ENCODE data around the gene MEDAG. TPM values are rescaled to one million over a fixed set of nuclear protein-coding genes. Genes with fewer than 3 reads are reported as not detected.

The MEDAG gene
- total RNA-seq, 1 experiment from 2014 or later = not detected

DNA sequence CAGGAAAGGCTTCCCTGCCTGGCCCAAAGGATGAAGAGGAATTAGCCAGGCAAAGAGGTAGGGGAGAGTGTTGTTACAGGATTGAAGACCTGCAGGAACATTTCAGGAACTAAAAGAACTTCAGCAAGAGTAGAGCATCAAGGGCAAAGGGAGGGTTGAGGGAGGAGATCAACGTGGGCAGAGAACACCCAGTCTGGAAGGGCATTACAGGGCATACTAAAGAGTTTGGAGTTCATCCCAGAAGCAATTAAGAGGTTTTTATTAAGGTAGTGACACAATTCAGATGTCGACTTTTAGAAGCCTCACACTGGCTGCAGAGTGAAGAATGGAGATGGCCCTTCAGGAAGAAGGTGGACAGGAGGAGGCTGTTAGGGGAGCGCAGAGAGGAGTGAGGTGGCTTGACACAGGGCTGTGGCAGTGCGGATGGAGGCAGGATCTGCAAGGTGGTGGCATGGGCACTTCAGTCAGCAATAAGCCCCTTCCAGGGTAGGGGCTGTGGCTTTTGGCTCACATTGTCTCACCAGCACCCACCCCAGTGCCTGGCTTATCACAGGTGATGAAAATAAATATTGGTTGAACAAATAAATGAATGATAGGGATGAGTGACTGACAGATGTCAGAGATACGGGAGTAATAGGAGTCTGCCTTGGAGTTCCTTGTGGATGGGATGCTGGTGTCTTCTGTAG is 51.3 kb downstream of the MEDAG start:
- Histone ChIP-seq H3K36me3 (ENCODE audit: insufficient read depth, low read length, poor library complexity, severe bottlenecking) (no peaks in the 10 kb centered on the region), H3K27ac (ENCODE audit: low read depth, low read length, poor library complexity, severe bottlenecking) (no peak overlapping the region), H3K4me3 (ENCODE audit: low read depth, low read length, poor library complexity, severe bottlenecking) (no peak overlapping the region), H3K27me3 (replicated peaks; ENCODE audit: insufficient read depth, low read depth, low read length, poor library complexity) (peaks cover 9% of the 10 kb centered on the region), H3K4me1 (ENCODE audit: insufficient read depth, low read length, poor library complexity, severe bottlenecking) (no peaks in the 10 kb centered on the region), H3K9me3 (ENCODE audit: low read depth, low read length, poor library complexity, severe bottlenecking) (peaks cover 3% of the 10 kb centered on the region)
- TF ChIP-seq EZH2 (IDR thresholded peaks at IDR 0.05; ENCODE audit: borderline replicate concordance, low read depth, low read length, poor library complexity, severe bottlenecking) = no peak
- TF ChIP-seq, protein P1, sequence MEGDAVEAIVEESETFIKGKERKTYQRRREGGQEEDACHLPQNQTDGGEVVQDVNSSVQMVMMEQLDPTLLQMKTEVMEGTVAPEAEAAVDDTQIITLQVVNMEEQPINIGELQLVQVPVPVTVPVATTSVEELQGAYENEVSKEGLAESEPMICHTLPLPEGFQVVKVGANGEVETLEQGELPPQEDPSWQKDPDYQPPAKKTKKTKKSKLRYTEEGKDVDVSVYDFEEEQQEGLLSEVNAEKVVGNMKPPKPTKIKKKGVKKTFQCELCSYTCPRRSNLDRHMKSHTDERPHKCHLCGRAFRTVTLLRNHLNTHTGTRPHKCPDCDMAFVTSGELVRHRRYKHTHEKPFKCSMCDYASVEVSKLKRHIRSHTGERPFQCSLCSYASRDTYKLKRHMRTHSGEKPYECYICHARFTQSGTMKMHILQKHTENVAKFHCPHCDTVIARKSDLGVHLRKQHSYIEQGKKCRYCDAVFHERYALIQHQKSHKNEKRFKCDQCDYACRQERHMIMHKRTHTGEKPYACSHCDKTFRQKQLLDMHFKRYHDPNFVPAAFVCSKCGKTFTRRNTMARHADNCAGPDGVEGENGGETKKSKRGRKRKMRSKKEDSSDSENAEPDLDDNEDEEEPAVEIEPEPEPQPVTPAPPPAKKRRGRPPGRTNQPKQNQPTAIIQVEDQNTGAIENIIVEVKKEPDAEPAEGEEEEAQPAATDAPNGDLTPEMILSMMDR (conservative IDR thresholded peaks at IDR 0.05; ENCODE audit: low read depth, low read length) = no peak
- DNase-seq (ENCODE audit: low spot score) = no peak
- intact Hi-C loops (cut with micrococcal nuclease; ENCODE audit: unreplicated experiment) = no loop called here
- BruUV-seq (replicated peaks) = no TSS peak
- CTCF ChIA-PET = no interaction called here
- POLR2A ChIA-PET (ENCODE audit: low non-redundant PET) = no interaction called here

DNA sequence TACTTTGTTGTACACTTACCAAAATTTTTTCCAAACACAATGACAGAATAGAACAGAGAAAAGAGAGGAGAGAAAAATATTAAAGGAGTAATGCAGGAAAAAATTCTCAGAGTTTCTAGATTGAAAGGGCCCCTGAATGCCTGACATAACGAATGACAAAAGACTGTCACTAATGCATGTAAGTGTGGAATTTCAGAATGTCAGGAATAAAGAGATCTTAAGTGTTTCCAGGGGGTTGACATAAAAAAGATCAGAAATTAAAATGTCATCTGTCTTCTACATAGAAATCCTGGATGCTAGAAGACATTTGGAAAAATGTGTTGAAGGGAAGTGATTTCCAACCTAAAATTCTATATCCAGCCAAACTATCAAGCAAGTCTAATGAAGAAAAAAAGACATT is 53.6 kb downstream of the MEDAG start:
- no peak for DNase-seq (ENCODE audit: low spot score)
- TF ChIP-seq, protein P1 (conservative IDR thresholded peaks at IDR 0.05; ENCODE audit: low read depth, low read length) = no peak
- no peak for TF ChIP-seq EZH2 (IDR thresholded peaks at IDR 0.05; ENCODE audit: borderline replicate concordance, low read depth, low read length, poor library complexity, severe bottlenecking)
- Histone ChIP-seq H3K4me1 (ENCODE audit: insufficient read depth, low read length, poor library complexity, severe bottlenecking) (no peaks in the 10 kb centered on the region), H3K36me3 (ENCODE audit: insufficient read depth, low read length, poor library complexity, severe bottlenecking) (no peaks in the 10 kb centered on the region), H3K27me3 (replicated peaks; ENCODE audit: insufficient read depth, low read depth, low read length, poor library complexity) (no peaks in the 10 kb centered on the region), H3K4me3 (ENCODE audit: low read depth, low read length, poor library complexity, severe bottlenecking) (no peak overlapping the region), H3K27ac (ENCODE audit: low read depth, low read length, poor library complexity, severe bottlenecking) (no peak overlapping the region), H3K9me3 (ENCODE audit: low read depth, low read length, poor library complexity, severe bottlenecking) (peaks cover 3% of the 10 kb centered on the region)
- intact Hi-C loops (cut with micrococcal nuclease; ENCODE audit: unreplicated experiment) = no loop called here
- POLR2A ChIA-PET (ENCODE audit: low non-redundant PET) = no interaction called here
- CTCF ChIA-PET = no interaction called here
- no TSS peak for BruUV-seq (replicated peaks)

DNA sequence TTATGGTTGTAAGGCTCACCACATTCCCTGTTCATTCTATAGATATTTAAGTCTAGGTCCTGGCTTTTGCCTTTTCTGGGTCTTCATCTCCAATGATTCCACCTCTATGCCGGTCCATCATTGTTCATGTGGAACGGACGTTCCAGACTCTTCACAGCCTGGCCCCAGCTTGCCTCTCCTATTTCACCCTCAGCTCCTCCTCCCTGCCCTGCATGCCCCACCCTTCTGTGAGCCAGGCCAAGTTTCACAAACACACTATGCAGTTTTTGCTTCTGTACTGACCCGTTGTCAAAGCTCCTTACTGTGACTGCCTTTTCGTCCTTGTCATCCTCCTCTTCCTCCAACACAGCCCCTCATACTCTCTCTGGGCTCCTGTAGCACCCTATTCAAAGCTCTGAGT is 57.7 kb downstream of the MEDAG start:
- no peaks in the 10 kb centered on the region for H3K4me1 ChIP-seq (ENCODE audit: insufficient read depth, low read length, poor library complexity, severe bottlenecking)
- POLR2A ChIA-PET (ENCODE audit: low non-redundant PET) = no interaction called here
- H3K27ac ChIP-seq (ENCODE audit: low read depth, low read length, poor library complexity, severe bottlenecking) = no peak overlapping the region
- no peaks in the 10 kb centered on the region for H3K36me3 ChIP-seq (ENCODE audit: insufficient read depth, low read length, poor library complexity, severe bottlenecking)
- CTCF ChIA-PET = no interaction called here
- H3K27me3 ChIP-seq (replicated peaks; ENCODE audit: insufficient read depth, low read depth, low read length, poor library complexity) = no peaks in the 10 kb centered on the region
- intact Hi-C loops (cut with micrococcal nuclease; ENCODE audit: unreplicated experiment) = no loop called here
- DNase-seq (ENCODE audit: low spot score) = no peak
- TF ChIP-seq EZH2 (IDR thresholded peaks at IDR 0.05; ENCODE audit: borderline replicate concordance, low read depth, low read length, poor library complexity, severe bottlenecking) = no peak
- TF ChIP-seq, protein P1 (conservative IDR thresholded peaks at IDR 0.05; ENCODE audit: low read depth, low read length) = no peak
- H3K9me3 ChIP-seq (ENCODE audit: low read depth, low read length, poor library complexity, severe bottlenecking) = peaks cover 3% of the 10 kb centered on the region
- H3K4me3 ChIP-seq (ENCODE audit: low read depth, low read length, poor library complexity, severe bottlenecking) = no peak overlapping the region
- BruUV-seq (replicated peaks) = no TSS peak

Data from A673 (cell line).